Testis (tissue), 2 donors: Measurements from ENCODE around the gene MINK1.

Experiments used
- CTCF ChIP-seq, 3 experiments: fragments of 450-650 bp in 2 of 3; fragments of 200-600 bp in 1 of 3; sonication (generic) in 1 of 3; IDR thresholded peaks; one replicate each; pipeline ENCODE4 v1.5.1; 2016 to 2019; ENCODE audit warnings: antibody characterized with exemption in 3 of 3, mild to moderate bottlenecking in 2 of 3, moderate library complexity in 1 of 3
- POLR2A ChIP-seq: fragments of 450-650 bp; IDR thresholded peaks from one replicate; pipeline ENCODE4 v1.6.1; 2017; ENCODE audit warnings: antibody characterized with exemption, mild to moderate bottlenecking, moderate library complexity

- TF ChIP-seq CTCF (IDR thresholded peaks at IDR 0.05) (no peak), POLR2A (no peak)
Measured at GRCh38 chr17:4833941-4834680, 971 bp downstream of the MINK1 start.
